H9 (cell line): ENCODE data around the gene KAZN. TPM values are rescaled to one million over a fixed set of nuclear protein-coding genes. Genes with fewer than 3 reads are reported as not detected.

Experiments used
- DNase-seq: peaks from one replicate; pipeline ENCODE4 v3.0.0-alpha.2; 2017
- H2AFZ ChIP-seq: one replicate; pipeline ENCODE4 v1.6.1; 2013; ENCODE audit warnings: mild to moderate bottlenecking, low read length, control low read depth, moderate library complexity
- H2AK5ac ChIP-seq: 2 replicates; pipeline ENCODE4 v1.6.1; 2013; ENCODE audit warnings: low read length, control low read depth, mixed read lengths; ENCODE audit not compliant: insufficient read length
- H2BK120ac ChIP-seq: one replicate; pipeline ENCODE4 v1.6.1; 2013; ENCODE audit warnings: low read depth, mild to moderate bottlenecking, low read length, control low read depth, inconsistent platforms; ENCODE audit not compliant: poor library complexity, severe bottlenecking
- H2BK12ac ChIP-seq: 2 replicates; pipeline ENCODE4 v1.6.1; 2013; ENCODE audit warnings: low read length, control low read depth, mixed read lengths, low read depth; ENCODE audit not compliant: insufficient read length
- H2BK15ac ChIP-seq: 2 replicates; pipeline ENCODE4 v1.6.1; 2013; ENCODE audit warnings: low read depth, low read length, control low read depth
- H2BK20ac ChIP-seq: one replicate; pipeline ENCODE4 v1.6.1; 2013; ENCODE audit warnings: low read depth, mild to moderate bottlenecking, low read length, control low read depth, inconsistent platforms; ENCODE audit not compliant: poor library complexity, severe bottlenecking
- H2BK5ac ChIP-seq: 2 replicates; pipeline ENCODE4 v1.6.1; 2013; ENCODE audit warnings: low read length, control low read depth, mixed read lengths; ENCODE audit not compliant: insufficient read length
- H3K14ac ChIP-seq: 2 replicates; pipeline ENCODE4 v1.6.1; 2013; ENCODE audit warnings: low read length, control low read depth; ENCODE audit not compliant: insufficient read depth
- H3K18ac ChIP-seq: 2 replicates; pipeline ENCODE4 v1.6.1; 2013; ENCODE audit warnings: low read depth, mild to moderate bottlenecking, mixed read lengths, low read length, control low read depth; ENCODE audit not compliant: insufficient read length
- H3K23ac ChIP-seq: 2 replicates; pipeline ENCODE4 v1.6.1; 2013; ENCODE audit warnings: low read length, control low read depth, mixed read lengths, low read depth; ENCODE audit not compliant: insufficient read length
- H3K23me2 ChIP-seq: 2 replicates; pipeline ENCODE4 v1.6.1; 2013; ENCODE audit warnings: low read depth, mild to moderate bottlenecking, mixed read lengths, low read length, control low read depth; ENCODE audit not compliant: insufficient read length, poor library complexity, severe bottlenecking
- H3K27ac ChIP-seq: 2 replicates; pipeline ENCODE4 v1.5.1; 2013; ENCODE audit warnings: low read length, control low read depth, mixed read lengths, low read depth; ENCODE audit not compliant: insufficient read length
- H3K27me3 ChIP-seq: 2 replicates; pipeline ENCODE4 v1.6.1; 2013; ENCODE audit warnings: low read length, control low read depth, inconsistent platforms; ENCODE audit not compliant: insufficient read depth
- H3K4ac ChIP-seq: 2 replicates; pipeline ENCODE4 v1.6.1; 2013; ENCODE audit warnings: low read depth, mild to moderate bottlenecking, control low read depth, inconsistent platforms, low read length, moderate library complexity
- H3K4me1 ChIP-seq: 2 replicates; pipeline ENCODE4 v1.6.1; 2013; ENCODE audit warnings: low read length, control low read depth, inconsistent platforms; ENCODE audit not compliant: insufficient read depth
- H3K4me2 ChIP-seq: 2 replicates; pipeline ENCODE4 v1.6.1; 2013; ENCODE audit warnings: low read length, control low read depth, mixed read lengths; ENCODE audit not compliant: insufficient read length, insufficient read depth
- H3K56ac ChIP-seq: 2 replicates; pipeline ENCODE4 v1.6.1; 2013; ENCODE audit warnings: low read depth, mild to moderate bottlenecking, mixed read lengths, low read length, control low read depth; ENCODE audit not compliant: insufficient read length
- H3K79me1 ChIP-seq: 2 replicates; pipeline ENCODE4 v1.6.1; 2013; ENCODE audit warnings: low read depth, mild to moderate bottlenecking, moderate library complexity, low read length, control low read depth, inconsistent platforms; ENCODE audit not compliant: insufficient read depth, poor library complexity, severe bottlenecking
- H3K79me2 ChIP-seq: 2 replicates; pipeline ENCODE4 v1.6.1; 2013; ENCODE audit warnings: low read length, control low read depth, inconsistent platforms; ENCODE audit not compliant: insufficient read depth
- H3K9ac ChIP-seq: 2 replicates; pipeline ENCODE4 v1.6.1; 2013; ENCODE audit warnings: low read length, control low read depth, mixed read lengths; ENCODE audit not compliant: insufficient read length; ENCODE audit errors: extremely low read depth
- H3K9me3 ChIP-seq: one replicate; pipeline ENCODE4 v1.6.1; 2013; ENCODE audit warnings: low read depth, low read length, inconsistent platforms; ENCODE audit not compliant: control insufficient read depth
- H3T11ph ChIP-seq: one replicate; pipeline ENCODE4 v1.6.1; 2013; ENCODE audit warnings: mild to moderate bottlenecking, low read length, control low read depth, inconsistent platforms
- H4K20me1 ChIP-seq: one replicate; pipeline ENCODE4 v1.6.1; 2013; ENCODE audit not compliant: control insufficient read depth, insufficient read length, insufficient read depth
- H4K5ac ChIP-seq: 2 replicates; pipeline ENCODE4 v1.6.1; 2013; ENCODE audit warnings: low read depth, mild to moderate bottlenecking, mixed read lengths, low read length, control low read depth; ENCODE audit not compliant: insufficient read length
- H4K8ac ChIP-seq: replicated peaks from 2 replicates; pipeline ENCODE4 v1.6.1; 2013; ENCODE audit warnings: low read length, control low read depth, mixed read lengths, low read depth; ENCODE audit not compliant: insufficient read length
- H4K91ac ChIP-seq: 2 replicates; pipeline ENCODE4 v1.6.1; 2013; ENCODE audit warnings: low read depth, mild to moderate bottlenecking, moderate library complexity, mixed read lengths, low read length, control low read depth; ENCODE audit not compliant: insufficient read length
- H3K27ac Mint-ChIP-seq, 3 experiments: 2 replicates in 2 of 3; 3 replicates in 1 of 3; pipeline ENCODE4 v1.8.0; 2020 to 2021; ENCODE audit warnings: mixed read lengths in 3 of 3, mild to moderate bottlenecking in 1 of 3, moderate library complexity in 1 of 3
- H3K27me3 Mint-ChIP-seq: 2 replicates; pipeline ENCODE4 v1.8.0; 2021; ENCODE audit warnings: low read depth, mild to moderate bottlenecking, moderate library complexity, mixed read lengths
- H3K36me3 Mint-ChIP-seq, 3 experiments: 2 replicates in 2 of 3; 3 replicates in 1 of 3; pipeline ENCODE4 v1.8.0; 2020 to 2021; ENCODE audit warnings: low read depth in 3 of 3, mixed read lengths in 3 of 3; ENCODE audit not compliant: insufficient read depth in 1 of 3
- H3K4me1 Mint-ChIP-seq, 2 experiments: 2 replicates each; pipeline ENCODE4 v1.8.0; 2020; ENCODE audit warnings: mixed read lengths in 2 of 2
- H3K4me3 Mint-ChIP-seq, 2 experiments: 2 replicates in 1 of 2; 3 replicates in 1 of 2; pipeline ENCODE4 v1.8.0; 2020 to 2021; ENCODE audit warnings: mild to moderate bottlenecking in 2 of 2, mixed read lengths in 2 of 2, moderate library complexity in 1 of 2
- H3K9me3 Mint-ChIP-seq, 2 experiments: 2 replicates in 1 of 2; 3 replicates in 1 of 2; pipeline ENCODE4 v1.8.0; 2020; ENCODE audit warnings: mild to moderate bottlenecking in 2 of 2, mixed read lengths in 2 of 2, moderate library complexity in 1 of 2
- WGBS: extraction: QIAGEN DNeasy Blood & Tissue Kit; methylation state at CpG from one replicate; pipeline ENCODE4 v1.1.7; 2013; ENCODE audit warnings: missing lambda C conversion rate, low lambda C conversion rate, mixed read lengths; ENCODE audit not compliant: insufficient read length; ENCODE audit errors: extremely low coverage; 5-methylcytosine and 5-hydroxymethylcytosine counted together
- total RNA-seq: library from RNA; stranded (reverse); gene quantifications from 2 replicates; pipeline ENCODE4 v1.2.1, GENCODE V29; 2021
- TF ChIP-seq, protein P1 (sequence below): fragments of 200-600 bp; sonication (generic); conservative IDR thresholded peaks from 3 replicates; pipeline ENCODE4 v1.8.0; 2021; ENCODE audit warnings: antibody characterized with exemption, mild to moderate bottlenecking

Gene KAZN
- total RNA-seq, 1 experiment from 2014 or later: 7.6 TPM

- Histone ChIP-seq H3K14ac (0 out of 2 replicates have a peak overlapping the region, but pooled peaks have one; percentile 44), H2AK5ac (no peak overlapping the region), H3K9ac (no peak overlapping the region), H3K79me2 (no peaks in the 10 kb centered on the region), H3K18ac (no peak overlapping the region), H2BK15ac (no peak overlapping the region), H3K23me2 (no peaks in the 10 kb centered on the region), H3K27ac (no peak overlapping the region), H3K4me2 (no peak overlapping the region), H4K5ac (no peak overlapping the region), H2BK5ac (no peak overlapping the region), H3K27me3 (no peaks in the 10 kb centered on the region), H3K23ac (no peak overlapping the region), H2BK20ac (no peak overlapping the region), H2BK12ac (no peak overlapping the region), H4K20me1 (no peaks in the 10 kb centered on the region), H2AFZ (no peak overlapping the region), H3K56ac (no peak overlapping the region), H3K79me1 (no peaks in the 10 kb centered on the region), H4K8ac (no peak overlapping the region), H3T11ph (no peak overlapping the region), H3K9me3 (no peaks in the 10 kb centered on the region), H4K91ac (no peak overlapping the region), H3K4me1 (no peaks in the 10 kb centered on the region), H2BK120ac (no peak overlapping the region), H3K4ac (no peak overlapping the region)
- Mint-ChIP-seq H3K36me3 (no peaks in the 10 kb centered on the region), H3K9me3 (peaks cover 0 to 3% of the 10 kb centered on the region in 2 experiments; a peak in 1 of 5 replicates), H3K27ac (no peak overlapping the region; a peak in 1 of 7 replicates), H3K4me1 (peaks cover 15 to 25% of the 10 kb centered on the region in 2 experiments), H3K27me3 (no peaks in the 10 kb centered on the region), H3K4me3 (no peak overlapping the region)
- no CpG with 5 or more reads among the region's 12 CpGs for WGBS
- TF ChIP-seq, protein P1, sequence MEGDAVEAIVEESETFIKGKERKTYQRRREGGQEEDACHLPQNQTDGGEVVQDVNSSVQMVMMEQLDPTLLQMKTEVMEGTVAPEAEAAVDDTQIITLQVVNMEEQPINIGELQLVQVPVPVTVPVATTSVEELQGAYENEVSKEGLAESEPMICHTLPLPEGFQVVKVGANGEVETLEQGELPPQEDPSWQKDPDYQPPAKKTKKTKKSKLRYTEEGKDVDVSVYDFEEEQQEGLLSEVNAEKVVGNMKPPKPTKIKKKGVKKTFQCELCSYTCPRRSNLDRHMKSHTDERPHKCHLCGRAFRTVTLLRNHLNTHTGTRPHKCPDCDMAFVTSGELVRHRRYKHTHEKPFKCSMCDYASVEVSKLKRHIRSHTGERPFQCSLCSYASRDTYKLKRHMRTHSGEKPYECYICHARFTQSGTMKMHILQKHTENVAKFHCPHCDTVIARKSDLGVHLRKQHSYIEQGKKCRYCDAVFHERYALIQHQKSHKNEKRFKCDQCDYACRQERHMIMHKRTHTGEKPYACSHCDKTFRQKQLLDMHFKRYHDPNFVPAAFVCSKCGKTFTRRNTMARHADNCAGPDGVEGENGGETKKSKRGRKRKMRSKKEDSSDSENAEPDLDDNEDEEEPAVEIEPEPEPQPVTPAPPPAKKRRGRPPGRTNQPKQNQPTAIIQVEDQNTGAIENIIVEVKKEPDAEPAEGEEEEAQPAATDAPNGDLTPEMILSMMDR: no peak
- DNase-seq: no peak
Measured at GRCh38 chr1:14997646-14998276, 399.3 kb downstream of the KAZN start.
